Gastroesophageal sphincter (tissue), 3 donors: ENCODE data around the gene SPDYE2.
"Not testable (repeated sequence)": the region's sequence is repeated elsewhere in the genome, so short reads cannot be mapped to it uniquely, and the experiment has no call there.

ENCODE experiments used
- CTCF ChIP-seq, 4 experiments: fragments of 200-600 bp in 2 of 4; fragments of 450-650 bp in 2 of 4; sonication (generic) in 1 of 4; IDR thresholded peaks; one replicate each; pipeline ENCODE4 v1.5.1; 2017 to 2019; ENCODE audit warnings: antibody characterized with exemption in 4 of 4, mild to moderate bottlenecking in 2 of 4, moderate library complexity in 2 of 4
- POLR2A ChIP-seq, 2 donors: fragments of 450-650 bp; IDR thresholded peaks; one replicate each; pipeline ENCODE4 v1.6.1; 2017; ENCODE audit warnings: antibody characterized with exemption in 2 of 2, mild to moderate bottlenecking in 2 of 2, moderate library complexity in 1 of 2

- TF ChIP-seq CTCF, POLR2A (IDR thresholded peaks at IDR 0.05): not testable (repeated sequence)
These were observed 22.9 kb upstream of the SPDYE2 start for GRCh38 chr7:102527822-102528793.
